Right lobe of liver (tissue), 6 donors: ENCODE measurements around the gene SENP2. TPM values are rescaled to one million over a fixed set of nuclear protein-coding genes. Genes with fewer than 3 reads are reported as not detected.

ENCODE experiments used
- ATAC-seq, 4 donors: fragments of 200-7000 bp; cut with Tn5 transposase; one replicate each; pipeline ENCODE4 v1.9.1; 2020; ENCODE audit warnings: mild to moderate bottlenecking in 4 of 4, moderate library complexity in 4 of 4
- DNase-seq, 3 donors: peaks; one replicate each; pipeline ENCODE4 v3.0.0-alpha.2; 2020
- H3K27ac ChIP-seq, 3 donors: fragments of 200-600 bp; one replicate each; pipeline ENCODE4 v1.8.0; 2022
- H3K27me3 ChIP-seq, 2 donors: fragments of 200-600 bp; one replicate each; pipeline ENCODE4 v1.8.0; 2022
- H3K36me3 ChIP-seq, 4 donors: fragments of 200-600 bp; sonication (generic) in 1 of 4; one replicate each; pipeline versions ENCODE4 v1.5.1 to v1.8.0; 2017 to 2022; ENCODE audit warnings: control low read depth in 1 of 4
- H3K4me1 ChIP-seq, 4 donors: fragments of 200-600 bp; sonication (generic) in 1 of 4; one replicate each; pipeline versions ENCODE4 v1.5.1 to v1.8.0; 2017 to 2022; ENCODE audit warnings: control low read depth in 1 of 4
- H3K4me3 ChIP-seq, 3 donors: fragments of 200-600 bp; one replicate each; pipeline ENCODE4 v1.8.0; 2022
- H3K9me3 ChIP-seq, 4 donors: fragments of 200-600 bp; sonication (generic) in 1 of 4; one replicate each; pipeline versions ENCODE4 v1.5.1 to v1.8.0; 2017 to 2022; ENCODE audit warnings: control low read depth in 1 of 4
- POLR2A ChIP-seq: fragments of 450-650 bp; IDR thresholded peaks from one replicate; pipeline ENCODE4 v1.6.1; 2017; ENCODE audit warnings: antibody characterized with exemption, mild to moderate bottlenecking
- WGBS: methylation state at CpG from one replicate; pipeline ENCODE4 v1.1.6; 2018; ENCODE audit warnings: low coverage, low lambda C conversion rate; ENCODE audit not compliant: insufficient coverage; ENCODE audit errors: missing lambda C conversion rate; 5-methylcytosine and 5-hydroxymethylcytosine counted together
- intact Hi-C, 2 donors: fragments of 100-400 bp; cut with DNase I; formaldehyde crosslinking; loops; one replicate each; pipeline versions ENCODE4 v1.11.2 to v1.14.1; 2022
- total RNA-seq, 6 experiments: library from RNA; depleted of rRNA in 2 of 6; stranded (reverse); fragments of >200 nt in 2 of 6; fragmentation: NEBNext Ultra II Directional in 3 of 6; extraction: Animal tissue kit (Norgen Biotek cat#: 25700) in 3 of 6; gene quantifications; one replicate each; pipeline versions ENCODE4 v1.1.0 to v1.2.4, GENCODE V29; 2016 to 2023
- TF ChIP-seq, protein P1 (sequence below), 4 donors: fragments of 200-600 bp in 3 of 4; fragments of 450-650 bp in 1 of 4; IDR thresholded peaks; one replicate each; pipeline versions ENCODE4 v1.5.1 to v1.8.0; 2016 to 2022; ENCODE audit warnings: antibody characterized with exemption in 4 of 4, mild to moderate bottlenecking in 2 of 4
- donor health status: DM: no; HTN: yes; CAD: no.
- donor health status: DM: no; HTN: no; CAD: no.
- donor health status: DM: no; HTN: no; CAD: no.
- donor health status: DM: no; HTN: yes; CAD: no.
- donor health status: DM: no; HTN: yes; CAD: no.

SENP2 gene
- total RNA-seq, 6 experiments from 2014 or later: 7.8 to 26.8 (median 17.8) TPM

DNA sequence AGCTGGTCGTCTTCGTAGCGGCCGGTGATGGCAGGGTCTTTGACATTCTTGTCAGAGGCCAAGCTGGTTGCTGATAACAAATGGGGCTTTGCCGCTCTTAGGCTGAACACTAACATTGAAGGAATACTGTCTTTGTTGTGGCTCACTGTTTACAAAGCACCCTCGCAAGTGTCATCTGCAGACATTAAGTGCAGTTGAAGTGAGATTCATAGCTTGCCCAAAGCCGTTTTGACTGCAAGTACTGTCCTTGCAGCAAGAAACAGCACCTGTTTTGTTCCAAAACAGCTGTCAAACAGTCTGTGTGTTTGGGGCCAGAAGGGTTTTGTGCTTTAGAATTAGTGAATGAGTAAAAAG lies 568 bp downstream of the SENP2 start:
- DNase-seq: no peak
- intact Hi-C loops: no loop called here
- peak in 1 of 4 donors; percentile 1 for ATAC-seq
- Histone ChIP-seq H3K36me3 (peaks cover 0 to 10% (median 0%) of the 10 kb centered on the region in 4 donors), H3K4me3 (peak overlapping the region; percentile 78 to 100 (median 91)), H3K4me1 (peaks cover 0 to 29% (median 5%) of the 10 kb centered on the region in 4 donors), H3K27me3 (no peaks in the 10 kb centered on the region), H3K27ac (peak overlapping the region; percentile 88 to 99 (median 98)), H3K9me3 (no peaks in the 10 kb centered on the region)
- 0% methylated on average over 4 of the region's 7 CpGs for WGBS
- TF ChIP-seq, protein P1, sequence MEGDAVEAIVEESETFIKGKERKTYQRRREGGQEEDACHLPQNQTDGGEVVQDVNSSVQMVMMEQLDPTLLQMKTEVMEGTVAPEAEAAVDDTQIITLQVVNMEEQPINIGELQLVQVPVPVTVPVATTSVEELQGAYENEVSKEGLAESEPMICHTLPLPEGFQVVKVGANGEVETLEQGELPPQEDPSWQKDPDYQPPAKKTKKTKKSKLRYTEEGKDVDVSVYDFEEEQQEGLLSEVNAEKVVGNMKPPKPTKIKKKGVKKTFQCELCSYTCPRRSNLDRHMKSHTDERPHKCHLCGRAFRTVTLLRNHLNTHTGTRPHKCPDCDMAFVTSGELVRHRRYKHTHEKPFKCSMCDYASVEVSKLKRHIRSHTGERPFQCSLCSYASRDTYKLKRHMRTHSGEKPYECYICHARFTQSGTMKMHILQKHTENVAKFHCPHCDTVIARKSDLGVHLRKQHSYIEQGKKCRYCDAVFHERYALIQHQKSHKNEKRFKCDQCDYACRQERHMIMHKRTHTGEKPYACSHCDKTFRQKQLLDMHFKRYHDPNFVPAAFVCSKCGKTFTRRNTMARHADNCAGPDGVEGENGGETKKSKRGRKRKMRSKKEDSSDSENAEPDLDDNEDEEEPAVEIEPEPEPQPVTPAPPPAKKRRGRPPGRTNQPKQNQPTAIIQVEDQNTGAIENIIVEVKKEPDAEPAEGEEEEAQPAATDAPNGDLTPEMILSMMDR (IDR thresholded peaks at IDR 0.05): no peak
- TF ChIP-seq POLR2A: no peak

DNA sequence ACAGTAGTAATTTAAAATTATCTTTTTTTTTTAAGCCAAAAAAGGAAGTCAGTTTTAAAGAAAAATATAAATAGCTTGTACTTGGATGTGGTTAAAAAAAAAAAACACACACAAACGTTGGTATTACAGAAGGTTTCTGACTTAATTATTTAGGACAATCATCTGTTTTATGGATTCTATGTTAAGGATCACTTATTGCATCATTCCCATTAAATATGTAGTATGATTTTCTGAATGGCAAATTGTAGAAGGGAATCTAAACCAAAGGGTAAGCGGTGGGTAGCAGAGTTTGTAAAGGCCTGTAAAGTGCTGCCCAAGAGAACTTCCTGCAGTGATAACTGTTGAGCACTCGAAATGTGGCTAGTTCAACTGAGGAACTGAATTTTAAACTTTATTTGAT lies 8.0 kb downstream of the SENP2 start:
- Histone ChIP-seq H3K4me3 (no peak overlapping the region), H3K9me3 (no peaks in the 10 kb centered on the region), H3K27me3 (no peaks in the 10 kb centered on the region), H3K27ac (no peak overlapping the region), H3K4me1 (peaks cover 0 to 12% (median 0%) of the 10 kb centered on the region in 4 donors), H3K36me3 (peaks cover 0 to 23% (median 6%) of the 10 kb centered on the region in 4 donors)
- 64% methylated on average over 3 of the region's 3 CpGs for WGBS
- TF ChIP-seq, protein P1 (IDR thresholded peaks at IDR 0.05): no peak
- TF ChIP-seq POLR2A: no peak
- DNase-seq (no peak), ATAC-seq (no peak)
- intact Hi-C loops: no loop called here

DNA sequence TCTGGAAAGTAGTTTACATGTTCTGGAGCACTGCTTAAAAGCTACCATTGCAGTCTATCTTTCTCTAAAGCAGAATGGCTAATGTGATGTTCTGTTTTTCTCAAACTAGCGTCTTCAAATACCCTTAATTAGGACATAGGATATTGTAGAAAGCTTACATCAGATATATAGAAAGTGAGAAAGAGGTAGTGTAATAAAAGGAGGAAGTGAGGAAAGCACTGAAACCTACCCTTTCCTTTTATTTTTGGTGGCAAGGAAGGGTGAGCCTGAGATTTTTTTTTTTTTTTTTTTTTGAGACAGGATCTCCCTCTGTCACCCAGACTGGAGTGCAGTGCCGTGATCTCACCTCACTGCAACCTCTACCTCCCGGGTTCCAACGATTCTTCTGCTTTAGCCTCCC lies 9.4 kb downstream of the SENP2 start:
- H3K36me3 ChIP-seq: peaks cover 0 to 23% (median 9%) of the 10 kb centered on the region in 4 donors
- no peaks in the 10 kb centered on the region for H3K27me3 ChIP-seq
- ATAC-seq (peak in 1 of 4 donors; percentile 22), DNase-seq (no peak)
- WGBS: 57% methylated on average over 4 of the region's 4 CpGs
- no peak for TF ChIP-seq POLR2A
- TF ChIP-seq, protein P1 (IDR thresholded peaks at IDR 0.05): no peak
- H3K9me3 ChIP-seq: no peaks in the 10 kb centered on the region
- no peaks in the 10 kb centered on the region for H3K4me1 ChIP-seq
- no peak overlapping the region for H3K27ac ChIP-seq
- intact Hi-C loops: no loop called here
- H3K4me3 ChIP-seq: no peak overlapping the region

DNA sequence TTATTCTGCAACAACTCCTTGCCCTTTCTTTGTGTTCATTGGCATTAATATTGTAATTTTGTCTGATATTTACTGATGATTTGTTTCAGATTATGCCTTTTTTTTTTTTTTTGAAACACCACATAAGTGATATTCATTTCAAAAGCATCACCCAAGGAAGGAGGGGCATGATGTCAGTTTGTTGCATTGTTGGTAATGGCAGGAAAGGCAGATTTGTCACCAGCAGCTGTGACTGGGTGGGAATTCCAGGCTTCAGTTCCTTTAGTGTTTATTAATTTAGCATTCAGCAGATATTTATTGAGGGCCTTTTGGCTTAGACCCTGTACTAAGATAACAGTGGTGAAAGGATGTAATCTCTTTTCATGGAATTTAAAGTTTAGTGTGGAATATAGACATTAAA lies 19.5 kb downstream of the SENP2 start:
- Histone ChIP-seq H3K4me3 (no peak overlapping the region), H3K27ac (no peak overlapping the region), H3K36me3 (peaks cover 0 to 82% (median 20%) of the 10 kb centered on the region in 4 donors), H3K27me3 (no peaks in the 10 kb centered on the region), H3K9me3 (no peaks in the 10 kb centered on the region), H3K4me1 (no peaks in the 10 kb centered on the region)
- intact Hi-C loops: no loop called here
- TF ChIP-seq POLR2A: no peak
- TF ChIP-seq, protein P1 (IDR thresholded peaks at IDR 0.05): no peak
- DNase-seq (no peak), ATAC-seq (no peak)

DNA sequence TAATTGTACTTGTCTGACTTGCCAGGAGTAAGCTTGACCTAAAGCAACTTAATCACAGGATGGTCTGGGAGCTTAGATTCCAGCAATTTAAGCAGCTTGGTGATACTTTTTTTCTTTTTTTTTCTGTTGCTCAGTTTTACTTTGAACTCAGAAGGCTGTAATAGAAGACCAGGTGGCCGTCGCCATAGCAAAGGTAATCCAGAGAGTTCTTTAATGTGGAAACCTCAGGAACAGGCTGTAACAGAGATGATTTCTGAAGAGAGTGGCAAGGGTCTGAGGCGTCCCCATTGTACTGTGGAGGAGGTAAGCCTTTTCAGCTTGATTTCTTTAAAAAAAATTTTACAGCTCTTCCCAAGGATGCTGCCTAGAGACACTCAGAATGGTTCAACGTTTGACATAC lies 20.1 kb downstream of the SENP2 start:
- Histone ChIP-seq H3K4me1 (no peaks in the 10 kb centered on the region), H3K4me3 (no peak overlapping the region), H3K9me3 (no peaks in the 10 kb centered on the region), H3K27ac (no peak overlapping the region), H3K27me3 (no peaks in the 10 kb centered on the region), H3K36me3 (peaks cover 0 to 84% (median 21%) of the 10 kb centered on the region in 4 donors)
- WGBS: 76% methylated on average over 4 of the region's 4 CpGs
- intact Hi-C loops: no loop called here
- ATAC-seq (no peak), DNase-seq (no peak)
- TF ChIP-seq POLR2A: no peak
- TF ChIP-seq, protein P1 (IDR thresholded peaks at IDR 0.05): no peak
